Liver (tissue), 9 donors: ENCODE results near the gene PC. TPM values are rescaled to one million over a fixed set of nuclear protein-coding genes. Genes with fewer than 3 reads are reported as not detected.

ENCODE experiments used
- DNase-seq: peaks from one replicate; pipeline ENCODE4 v3.0.0-alpha.2; 2017; ENCODE audit warnings: low spot score
- H3K27ac ChIP-seq, 2 donors: one replicate each; pipeline ENCODE4 v1.7.0; 2013; ENCODE audit warnings: inconsistent platforms in 2 of 2, low read length in 2 of 2, control low read depth in 1 of 2, low read depth in 1 of 2, mild to moderate bottlenecking in 1 of 2
- H3K27me3 ChIP-seq, 4 donors: one replicate each; pipeline versions ENCODE4 v1.6.1 to v1.7.0; 2013; ENCODE audit warnings: low read length in 3 of 4, inconsistent platforms in 1 of 4, mild to moderate bottlenecking in 1 of 4, moderate library complexity in 1 of 4; ENCODE audit not compliant: control insufficient read depth in 4 of 4, insufficient read depth in 4 of 4
- H3K36me3 ChIP-seq, 4 donors: one replicate each; pipeline versions ENCODE4 v1.6.1 to v1.7.0; 2013; ENCODE audit warnings: low read length in 3 of 4, mild to moderate bottlenecking in 3 of 4, low read depth in 1 of 4, moderate library complexity in 1 of 4; ENCODE audit not compliant: control insufficient read depth in 4 of 4, insufficient read depth in 3 of 4
- H3K4me1 ChIP-seq, 4 donors: one replicate each; pipeline versions ENCODE4 v1.6.1 to v1.7.0; 2013; ENCODE audit warnings: low read length in 3 of 4, mild to moderate bottlenecking in 3 of 4, moderate library complexity in 1 of 4; ENCODE audit not compliant: control insufficient read depth in 4 of 4, insufficient read depth in 4 of 4
- H3K4me3 ChIP-seq, 3 donors: one replicate each; pipeline versions ENCODE4 v1.6.1 to v1.7.0; 2013; ENCODE audit warnings: low read length in 3 of 3, control low read depth in 1 of 3, low read depth in 1 of 3, mild to moderate bottlenecking in 1 of 3
- H3K9ac ChIP-seq, 2 donors: one replicate each; pipeline ENCODE4 v1.7.0; 2013; ENCODE audit warnings: low read length in 2 of 2, mild to moderate bottlenecking in 2 of 2, moderate library complexity in 2 of 2, control low read depth in 1 of 2, low read depth in 1 of 2
- H3K9me3 ChIP-seq, 4 donors: one replicate each; pipeline versions ENCODE4 v1.6.1 to v1.7.0; 2013; ENCODE audit warnings: low read length in 3 of 4; ENCODE audit not compliant: control insufficient read depth in 4 of 4
- ATF3 ChIP-seq: IDR thresholded peaks from 2 replicates; pipeline ENCODE4 v1.6.1; 2016; ENCODE audit warnings: antibody characterized with exemption
- CTCF ChIP-seq: fragments of 150-350 bp; IDR thresholded peaks from 2 replicates; pipeline ENCODE4 v1.5.1; 2017; ENCODE audit warnings: improper control_type of control experiment, low read depth, low read length; ENCODE audit not compliant: missing input control
- FOXA1 ChIP-seq: IDR thresholded peaks from 2 replicates; pipeline ENCODE4 v1.6.1; 2016; ENCODE audit warnings: antibody characterized with exemption
- FOXA2 ChIP-seq: IDR thresholded peaks from 2 replicates; pipeline ENCODE4 v1.6.1; 2016; ENCODE audit warnings: antibody characterized with exemption
- GABPA ChIP-seq, 2 donors: IDR thresholded peaks in 1 of 2; conservative IDR thresholded peaks in 1 of 2; 2 replicates each; pipeline ENCODE4 v1.6.1; 2016; ENCODE audit warnings: antibody characterized with exemption in 2 of 2, mild to moderate bottlenecking in 1 of 2, moderate library complexity in 1 of 2
- HNF4A ChIP-seq, 2 donors: conservative IDR thresholded peaks; 2 replicates each; pipeline ENCODE4 v1.6.1; 2016; ENCODE audit warnings: antibody characterized with exemption in 2 of 2, mild to moderate bottlenecking in 2 of 2
- HNF4G ChIP-seq: IDR thresholded peaks from 2 replicates; pipeline ENCODE4 v1.6.1; 2016; ENCODE audit warnings: antibody characterized with exemption
- MAX ChIP-seq: IDR thresholded peaks from 2 replicates; pipeline ENCODE4 v1.6.1; 2016; ENCODE audit warnings: antibody characterized with exemption
- NR2F2 ChIP-seq: IDR thresholded peaks from 2 replicates; pipeline ENCODE4 v1.6.1; 2016; ENCODE audit warnings: antibody characterized with exemption
- RAD21 ChIP-seq, 2 donors: IDR thresholded peaks; 2 replicates each; pipeline ENCODE4 v1.6.1; 2016; ENCODE audit warnings: antibody characterized with exemption in 2 of 2, mild to moderate bottlenecking in 2 of 2
- REST ChIP-seq: IDR thresholded peaks from 2 replicates; pipeline ENCODE4 v1.6.1; 2016; ENCODE audit warnings: antibody characterized with exemption, mild to moderate bottlenecking
- RXRA ChIP-seq, 2 donors: IDR thresholded peaks; 2 replicates each; pipeline ENCODE4 v1.6.1; 2017 to 2018; ENCODE audit warnings: antibody characterized with exemption in 2 of 2, mild to moderate bottlenecking in 1 of 2
- SP1 ChIP-seq: IDR thresholded peaks from 2 replicates; pipeline ENCODE4 v1.6.1; 2018; ENCODE audit warnings: antibody characterized with exemption, mild to moderate bottlenecking
- TAF1 ChIP-seq: conservative IDR thresholded peaks from 2 replicates; pipeline ENCODE4 v1.6.1; 2016; ENCODE audit warnings: antibody characterized with exemption, mild to moderate bottlenecking
- ZBTB33 ChIP-seq: IDR thresholded peaks from 2 replicates; pipeline ENCODE4 v1.6.1; 2016; ENCODE audit warnings: antibody characterized with exemption
- WGBS: extraction: QIAGEN DNeasy Blood & Tissue Kit; methylation state at CpG from one replicate; pipeline ENCODE4 v1.1.7; 2013; 5-methylcytosine and 5-hydroxymethylcytosine counted together
- polyA plus RNA-seq, 2 donors: library from polyadenylated mRNA; stranded (reverse) in 1 of 2; unstranded in 1 of 2; fragments of 200-250 nt in 1 of 2; fragments of >200 nt in 1 of 2; fragmentation: Nextera tagmentation in 1 of 2; extraction: Ambion mirVana in 1 of 2; gene quantifications; one replicate each; pipeline versions ENCODE4 v1.2.1 to v1.2.3, GENCODE V29; 2013 to 2015
- total RNA-seq, 2 donors: library from RNA; depleted of rRNA; stranded (reverse); fragments of >200 nt; gene quantifications; one replicate each; pipeline ENCODE4 v1.2.3, GENCODE V29; 2014
- donor health status: healthy.
- donor health status: healthy.
- donor health status: healthy.
- donor health status: healthy.
- donor health status: healthy.

The PC gene
- total and polyA plus RNA-seq, 4 donors: 144 to 583 (median 296) TPM

- TF ChIP-seq FOXA2: no peak
- TF ChIP-seq MAX: no peak
- TF ChIP-seq ZBTB33: no peak
- TF ChIP-seq RAD21 (IDR thresholded peaks at IDR 0.05): no peak
These were observed 103.4 kb downstream of the PC start (continued) for GRCh38 chr11:66854729-66855211.

GRCh38 chr11:66854231-66854661 is 103.9 kb downstream of the PC start:
- peaks cover 0 to 8% (median 2%) of the 10 kb centered on the region in 4 donors for H3K4me1 ChIP-seq
- H3K9ac ChIP-seq: no peak overlapping the region
- H3K4me3 ChIP-seq: no peak overlapping the region
- 92% methylated on average over 12 of the region's 12 CpGs for WGBS
- no peak for DNase-seq
- H3K27me3 ChIP-seq: no peaks in the 10 kb centered on the region
- TF ChIP-seq RXRA (IDR thresholded peaks at IDR 0.05): no peak
- TF ChIP-seq GABPA (IDR thresholded peaks at IDR 0.05 in 1 of 2, conservative IDR thresholded peaks at IDR 0.05 in 1 of 2): no peak
- no peak for TF ChIP-seq REST
- no peak for TF ChIP-seq FOXA1
- no peak for TF ChIP-seq TAF1
- TF ChIP-seq NR2F2: no peak
- no peak for TF ChIP-seq ATF3
- no peak for TF ChIP-seq RAD21 (IDR thresholded peaks at IDR 0.05)
- no peak for TF ChIP-seq HNF4A (conservative IDR thresholded peaks at IDR 0.05)
- TF ChIP-seq HNF4G: no peak
- no peak for TF ChIP-seq MAX
- no peak for TF ChIP-seq CTCF
- no peak for TF ChIP-seq SP1
- TF ChIP-seq FOXA2: no peak
- peaks cover 9 to 40% (median 19%) of the 10 kb centered on the region in 4 donors for H3K36me3 ChIP-seq
- no peaks in the 10 kb centered on the region for H3K9me3 ChIP-seq
- H3K27ac ChIP-seq: no peak overlapping the region
